Effector CD4-positive, alpha-beta T cell (primary cell): Measurements from ENCODE around the gene DYNC1I1.
"Not testable (repeated sequence)": the region's sequence is repeated elsewhere in the genome, so short reads cannot be mapped to it uniquely, and the experiment has no call there.

Experiments used
- DNase-seq: peaks from one replicate; pipeline ENCODE4 v3.0.0-alpha.2; 2020

DYNC1I1 gene

GRCh38 chr7:95916573-95917297 lies 144.4 kb downstream of the DYNC1I1 start:
- peak; percentile 67 for DNase-seq

GRCh38 chr7:95917634-95918033 lies 145.3 kb downstream of the DYNC1I1 start:
- no peak for DNase-seq

- no peak for DNase-seq
Measured at GRCh38 chr7:95919556-95919955, 147.2 kb downstream of the DYNC1I1 start.

- no peak for DNase-seq
Measured at GRCh38 chr7:95921543-95921942, 149.2 kb downstream of the DYNC1I1 start.

- DNase-seq: no peak
Measured at GRCh38 chr7:95922191-95922590, 149.8 kb downstream of the DYNC1I1 start.

- no peak for DNase-seq
Measured at GRCh38 chr7:95925236-95925635, 152.9 kb downstream of the DYNC1I1 start.

GRCh38 chr7:95925971-95926370 lies 153.6 kb downstream of the DYNC1I1 start:
- no peak for DNase-seq

GRCh38 chr7:95927756-95928155 lies 155.4 kb downstream of the DYNC1I1 start:
- no peak for DNase-seq

GRCh38 chr7:95929710-95930280 lies 157.4 kb downstream of the DYNC1I1 start:
- no peak for DNase-seq

- no peak for DNase-seq
Measured at GRCh38 chr7:95931460-95932232, 159.3 kb downstream of the DYNC1I1 start.

- no peak for DNase-seq
Measured at GRCh38 chr7:95933618-95934017, 161.3 kb downstream of the DYNC1I1 start.

- not testable (repeated sequence) for DNase-seq
Measured at GRCh38 chr7:95944867-95945266, 172.5 kb downstream of the DYNC1I1 start.

- no peak for DNase-seq
Measured at GRCh38 chr7:95950698-95951097, 178.3 kb downstream of the DYNC1I1 start.

- DNase-seq: no peak
Measured at GRCh38 chr7:95951531-95951930, 179.2 kb downstream of the DYNC1I1 start.

- no peak for DNase-seq
Measured at GRCh38 chr7:95951997-95952795, 179.8 kb downstream of the DYNC1I1 start.

GRCh38 chr7:95952851-95953250 lies 180.5 kb downstream of the DYNC1I1 start:
- DNase-seq: no peak

- no peak for DNase-seq
Measured at GRCh38 chr7:95955748-95956147, 183.4 kb downstream of the DYNC1I1 start.

GRCh38 chr7:95957510-95957909 lies 185.2 kb downstream of the DYNC1I1 start:
- DNase-seq: no peak

GRCh38 chr7:95960706-95961244 lies 188.4 kb downstream of the DYNC1I1 start:
- no peak for DNase-seq

GRCh38 chr7:95963446-95963990 lies 191.2 kb downstream of the DYNC1I1 start:
- DNase-seq: no peak

GRCh38 chr7:95971716-95972115 lies 199.4 kb downstream of the DYNC1I1 start:
- DNase-seq: no peak

GRCh38 chr7:95972523-95972922 lies 200.2 kb downstream of the DYNC1I1 start:
- DNase-seq: no peak
